ENCODE measurements around the gene SNX8.

Gene SNX8

DNA sequence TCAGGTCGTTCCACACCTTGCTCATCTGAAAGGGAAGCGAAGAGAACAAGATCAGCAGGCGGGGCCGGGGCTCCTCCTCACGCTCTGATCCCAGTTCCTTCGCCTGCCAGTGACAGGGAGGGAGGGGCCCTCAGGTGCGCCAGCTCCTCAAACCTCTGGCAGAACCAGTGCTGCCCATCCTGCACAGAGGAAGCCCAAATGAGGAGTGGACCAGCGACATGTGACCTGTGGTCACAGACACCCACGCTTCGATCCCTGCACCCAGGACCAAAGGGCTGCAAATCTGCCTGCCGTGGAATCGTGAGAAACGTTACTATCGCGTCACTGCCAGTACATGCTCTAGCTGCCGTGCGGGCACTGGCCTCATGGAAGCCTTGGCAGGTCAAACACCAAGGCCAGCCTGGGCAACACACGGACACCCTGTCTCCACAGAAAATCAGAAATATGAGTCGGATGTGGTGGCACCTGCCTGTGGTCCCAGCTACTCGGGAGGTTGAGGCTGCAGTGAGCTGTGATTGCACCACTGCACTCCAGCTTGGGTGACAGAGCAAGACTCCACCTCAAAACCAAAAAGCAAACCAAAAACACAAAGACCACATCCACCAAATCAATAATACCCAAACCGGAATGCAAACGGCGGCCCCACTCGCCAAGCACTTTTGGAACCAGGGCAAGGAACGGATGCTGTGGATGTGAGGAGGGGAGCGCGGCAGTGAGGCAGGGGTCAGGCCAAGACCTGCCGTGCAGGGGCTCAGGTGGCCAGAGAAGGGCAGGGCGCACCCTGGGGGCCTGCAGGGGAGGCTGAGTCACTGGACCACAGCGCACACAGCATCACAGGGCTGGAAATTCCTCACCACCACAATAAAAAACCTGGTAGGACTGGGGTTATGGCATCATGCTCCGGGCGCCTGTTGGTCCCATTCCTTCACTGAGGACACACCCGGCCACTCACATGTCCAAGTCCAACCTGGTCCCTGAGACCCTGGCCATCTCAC is 58.8 kb downstream of the SNX8 start:
- Mint-ChIP-seq H3K9me3 (no peaks in the 10 kb centered on the region), H3K36me3 (ENCODE audit: low read depth) (peaks cover 48% of the 10 kb centered on the region), H3K4me3 (no peak overlapping the region), H3K4me1 (ENCODE audit: low read depth) (peaks cover 7% of the 10 kb centered on the region), H3K27ac (no peak overlapping the region), H3K27me3 (no peaks in the 10 kb centered on the region)
- no peak for DNase-seq

DNA sequence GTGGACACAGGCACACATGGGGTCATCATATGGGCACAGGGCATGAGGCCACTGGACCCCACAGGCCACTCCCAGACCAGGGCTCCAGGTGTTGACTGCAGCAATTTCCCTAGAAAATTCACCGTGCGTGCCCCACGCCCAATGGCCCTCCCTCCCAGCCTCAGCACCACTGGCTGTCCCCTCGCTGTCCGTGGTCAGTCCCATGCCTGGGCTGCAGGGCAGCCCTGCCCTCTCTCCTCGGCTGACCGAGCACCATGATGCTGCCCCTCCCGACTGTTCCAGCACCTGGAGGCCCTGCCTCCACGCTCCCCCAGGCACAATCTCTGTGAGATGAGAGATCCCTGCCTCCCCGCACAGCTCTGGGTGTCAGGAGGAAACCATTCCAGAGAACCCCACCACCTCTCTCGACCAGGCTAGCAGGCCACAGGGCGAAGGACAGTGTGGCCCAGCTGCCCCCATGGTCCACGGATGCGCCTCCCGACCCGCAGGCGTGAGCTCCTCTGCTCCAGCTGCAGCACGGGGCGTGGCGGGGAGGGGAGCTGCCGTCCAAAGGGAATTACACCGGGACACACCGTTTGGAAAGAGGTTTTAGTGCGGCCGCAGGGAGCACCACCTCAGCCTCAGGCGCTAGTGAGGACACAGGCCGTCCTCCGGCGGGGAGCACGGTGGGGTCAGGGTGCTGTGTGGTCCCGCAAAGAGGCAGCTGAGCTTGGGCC is 59.7 kb downstream of the SNX8 start:
- H3K36me3 Mint-ChIP-seq (ENCODE audit: low read depth): peaks cover 51% of the 10 kb centered on the region
- H3K4me1 Mint-ChIP-seq (ENCODE audit: low read depth): peaks cover 9% of the 10 kb centered on the region
- no peak for DNase-seq
- H3K4me3 Mint-ChIP-seq: no peak overlapping the region
- H3K27ac Mint-ChIP-seq: no peak overlapping the region
- no peaks in the 10 kb centered on the region for H3K9me3 Mint-ChIP-seq
- H3K27me3 Mint-ChIP-seq: no peaks in the 10 kb centered on the region

- DNase-seq: no peak
- Mint-ChIP-seq H3K36me3 (ENCODE audit: low read depth) (peaks cover 56% of the 10 kb centered on the region), H3K4me3 (no peak overlapping the region), H3K4me1 (ENCODE audit: low read depth) (peaks cover 18% of the 10 kb centered on the region), H3K9me3 (no peaks in the 10 kb centered on the region), H3K27ac (no peak overlapping the region), H3K27me3 (no peaks in the 10 kb centered on the region)
Measured at GRCh38 chr7:2253525-2254244, 60.6 kb downstream of the SNX8 start.

DNA sequence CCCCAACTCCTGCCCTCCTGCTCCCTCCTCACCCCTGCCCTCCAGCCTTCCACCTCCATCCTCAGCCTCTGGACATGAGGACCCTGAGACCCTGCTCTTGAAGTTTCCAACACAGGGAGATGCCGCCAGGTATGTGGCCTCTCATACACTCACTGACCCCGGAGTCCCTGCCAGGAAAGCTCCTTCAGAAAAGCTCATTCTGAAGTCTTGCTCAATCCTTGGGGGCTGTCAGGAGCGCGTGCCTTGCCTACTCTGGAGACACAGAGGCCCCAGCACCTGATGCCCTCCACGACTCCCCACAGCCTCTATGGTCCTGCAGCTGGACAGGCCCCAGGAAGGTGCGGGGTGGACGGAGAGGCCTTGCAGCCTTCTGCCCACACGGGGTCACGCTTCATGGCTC is 61.2 kb downstream of the SNX8 start:
- no peaks in the 10 kb centered on the region for H3K27me3 Mint-ChIP-seq
- H3K36me3 Mint-ChIP-seq (ENCODE audit: low read depth): peaks cover 57% of the 10 kb centered on the region
- no peak for DNase-seq
- H3K27ac Mint-ChIP-seq: no peak overlapping the region
- no peaks in the 10 kb centered on the region for H3K9me3 Mint-ChIP-seq
- no peak overlapping the region for H3K4me3 Mint-ChIP-seq
- H3K4me1 Mint-ChIP-seq (ENCODE audit: low read depth): peaks cover 22% of the 10 kb centered on the region

GRCh38 chr7:2251841-2252771 is 62.1 kb downstream of the SNX8 start:
- Mint-ChIP-seq H3K9me3 (no peaks in the 10 kb centered on the region), H3K4me1 (ENCODE audit: low read depth) (peaks cover 25% of the 10 kb centered on the region), H3K27me3 (no peaks in the 10 kb centered on the region), H3K27ac (no peak overlapping the region), H3K4me3 (no peak overlapping the region), H3K36me3 (ENCODE audit: low read depth) (peaks cover 60% of the 10 kb centered on the region)
- no peak for DNase-seq

DNA sequence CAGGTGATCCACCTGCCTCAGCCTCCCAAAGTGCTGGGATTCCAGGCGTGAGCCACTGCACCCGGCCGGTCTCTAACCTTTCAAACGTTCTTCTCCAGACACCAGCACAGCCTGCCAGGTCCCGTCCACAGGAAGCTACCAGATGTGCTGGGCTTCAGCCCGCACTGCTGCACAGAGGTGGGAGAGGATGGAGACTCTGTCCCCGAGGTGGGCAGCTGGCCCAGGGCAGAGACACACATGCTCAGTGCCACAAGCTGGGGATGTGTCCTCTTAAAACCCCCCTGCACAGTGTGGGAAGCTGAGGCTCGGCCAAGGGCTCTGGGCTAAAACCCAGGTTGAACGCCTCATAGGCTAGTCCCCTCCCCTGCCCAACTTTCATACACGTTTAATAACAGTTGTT is 62.9 kb downstream of the SNX8 start:
- no peaks in the 10 kb centered on the region for H3K27me3 Mint-ChIP-seq
- H3K4me3 Mint-ChIP-seq: no peak overlapping the region
- H3K36me3 Mint-ChIP-seq (ENCODE audit: low read depth): peaks cover 56% of the 10 kb centered on the region
- H3K27ac Mint-ChIP-seq: no peak overlapping the region
- H3K4me1 Mint-ChIP-seq (ENCODE audit: low read depth): peaks cover 25% of the 10 kb centered on the region
- no peaks in the 10 kb centered on the region for H3K9me3 Mint-ChIP-seq
- DNase-seq: no peak

GRCh38 chr7:2249744-2250323 is 64.4 kb downstream of the SNX8 start:
- peaks cover 21% of the 10 kb centered on the region for H3K4me1 Mint-ChIP-seq (ENCODE audit: low read depth)
- H3K4me3 Mint-ChIP-seq: no peak overlapping the region
- H3K27me3 Mint-ChIP-seq: no peaks in the 10 kb centered on the region
- no peaks in the 10 kb centered on the region for H3K9me3 Mint-ChIP-seq
- no peak for DNase-seq
- H3K36me3 Mint-ChIP-seq (ENCODE audit: low read depth): peaks cover 60% of the 10 kb centered on the region
- peak overlapping the region; percentile 76 for H3K27ac Mint-ChIP-seq

- peak overlapping the region; percentile 36 for H3K4me3 Mint-ChIP-seq
- no peak for DNase-seq
- H3K27me3 Mint-ChIP-seq: no peaks in the 10 kb centered on the region
- peaks cover 21% of the 10 kb centered on the region for H3K4me1 Mint-ChIP-seq (ENCODE audit: low read depth)
- H3K36me3 Mint-ChIP-seq (ENCODE audit: low read depth): peaks cover 61% of the 10 kb centered on the region
- H3K27ac Mint-ChIP-seq: peak overlapping the region; percentile 76
- no peaks in the 10 kb centered on the region for H3K9me3 Mint-ChIP-seq
Measured at GRCh38 chr7:2248984-2249694, 65.1 kb downstream of the SNX8 start.

DNA sequence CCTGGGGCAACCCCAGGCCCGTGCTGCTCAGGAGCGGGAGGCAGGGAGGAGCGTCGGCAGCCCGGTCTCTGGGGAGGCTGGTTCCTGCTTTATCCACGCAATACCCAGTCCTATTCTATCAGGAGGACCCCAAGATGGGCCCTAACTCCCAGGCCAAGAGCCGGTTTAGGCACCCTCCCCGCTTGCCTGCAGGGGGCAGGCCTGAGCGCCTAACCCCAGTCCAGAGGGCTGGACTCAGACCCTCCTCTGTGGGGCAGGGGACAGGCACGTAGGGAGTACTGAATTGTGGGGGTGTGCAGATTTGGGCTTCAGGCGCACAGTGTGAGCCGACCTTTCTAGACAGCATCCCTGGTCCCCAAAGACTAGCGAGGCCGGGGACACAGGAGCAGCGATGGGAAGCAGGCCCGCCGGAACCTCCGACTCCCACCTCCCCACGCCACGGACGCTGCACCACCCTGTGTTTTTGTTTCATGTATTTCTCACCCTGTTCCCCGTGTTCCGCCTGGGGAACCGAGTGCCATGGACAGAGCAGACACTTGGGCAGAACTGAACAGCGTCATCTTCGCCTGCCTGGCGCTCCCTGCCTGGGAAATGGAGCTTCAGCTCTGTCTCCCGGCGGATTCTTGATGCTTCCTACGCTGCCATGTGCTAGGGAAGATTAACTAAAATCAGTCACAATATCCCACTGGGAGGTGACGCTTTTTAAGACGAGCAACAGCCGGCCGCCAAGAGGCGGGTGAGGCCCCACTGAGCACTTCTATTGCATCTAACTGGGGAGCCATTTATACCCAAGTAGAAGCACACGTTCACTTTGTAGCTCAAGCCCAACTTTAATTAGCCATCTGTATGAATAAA is 66.9 kb downstream of the SNX8 start:
- Mint-ChIP-seq H3K4me3 (no peak overlapping the region), H3K27ac (no peak overlapping the region), H3K36me3 (ENCODE audit: low read depth) (peaks cover 63% of the 10 kb centered on the region), H3K4me1 (ENCODE audit: low read depth) (peaks cover 27% of the 10 kb centered on the region), H3K9me3 (no peaks in the 10 kb centered on the region), H3K27me3 (no peaks in the 10 kb centered on the region)
- DNase-seq: peak; percentile 46

DNA sequence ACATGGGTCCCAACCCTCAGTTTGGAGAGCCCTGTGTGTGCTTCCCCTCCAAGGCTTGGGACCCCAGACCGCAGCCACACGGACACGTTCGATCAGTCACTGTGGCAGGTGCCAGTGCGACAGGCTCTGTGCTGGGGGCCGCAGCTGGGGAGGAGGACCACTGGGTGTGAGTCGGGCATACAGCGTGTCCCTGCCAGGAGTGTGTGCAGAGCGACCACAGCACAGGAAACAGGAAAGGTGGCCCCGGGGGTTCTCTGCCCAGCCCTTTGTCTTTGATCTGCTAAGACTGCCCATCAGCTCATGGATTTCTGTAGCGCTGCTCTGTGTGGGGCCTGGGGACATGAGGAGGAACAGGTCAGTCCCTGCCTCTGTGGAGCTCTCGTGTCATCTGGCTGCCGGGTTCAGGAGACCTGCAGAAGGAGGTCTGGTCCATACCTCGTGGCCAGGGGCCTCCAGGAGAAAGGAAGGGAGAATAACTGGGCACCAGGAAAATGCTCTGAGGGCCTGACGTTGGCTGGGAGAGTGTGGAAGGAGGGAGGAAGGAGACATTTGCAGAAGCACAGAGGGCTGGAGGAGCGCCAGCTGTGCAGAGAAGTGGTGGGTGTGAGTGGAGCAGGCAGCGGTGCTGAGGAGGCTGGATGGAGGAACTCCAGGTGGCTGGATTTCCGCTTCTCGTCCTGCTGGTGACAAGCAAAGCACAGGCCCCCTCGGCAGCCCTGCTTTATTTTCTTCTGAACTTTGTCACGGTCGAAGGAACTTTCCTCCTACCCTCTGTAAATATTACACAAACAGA is 68.2 kb downstream of the SNX8 start:
- H3K4me1 Mint-ChIP-seq (ENCODE audit: low read depth): peaks cover 27% of the 10 kb centered on the region
- no peak for DNase-seq
- no peak overlapping the region for H3K4me3 Mint-ChIP-seq
- peaks cover 65% of the 10 kb centered on the region for H3K36me3 Mint-ChIP-seq (ENCODE audit: low read depth)
- no peaks in the 10 kb centered on the region for H3K9me3 Mint-ChIP-seq
- no peaks in the 10 kb centered on the region for H3K27me3 Mint-ChIP-seq
- no peak overlapping the region for H3K27ac Mint-ChIP-seq

DNA sequence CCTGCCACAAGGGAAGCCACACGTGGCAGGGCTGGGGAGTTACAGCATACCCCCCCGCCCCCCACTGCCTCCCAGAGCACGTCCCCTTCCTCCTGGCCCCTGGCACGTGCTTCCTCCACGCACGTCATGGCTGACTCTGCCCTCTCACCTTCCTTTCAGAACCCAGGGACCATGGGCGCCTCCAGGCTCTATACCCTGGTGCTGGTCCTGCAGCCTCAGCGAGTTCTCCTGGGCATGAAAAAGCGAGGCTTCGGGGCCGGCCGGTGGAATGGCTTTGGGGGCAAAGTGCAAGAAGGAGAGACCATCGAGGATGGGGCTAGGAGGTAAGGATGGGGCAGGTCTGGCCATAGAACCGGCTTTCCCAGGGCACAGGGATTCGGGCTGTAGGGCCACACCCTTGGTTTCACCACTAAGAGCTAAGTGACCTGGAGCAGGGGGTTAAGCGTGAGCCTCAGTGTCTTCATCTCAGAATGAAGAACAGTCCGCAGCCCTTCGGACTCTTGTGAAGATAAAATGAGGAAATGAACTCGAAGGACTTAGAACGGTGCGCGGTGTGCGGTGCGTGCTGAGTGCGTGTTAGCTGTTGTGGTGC is 69.7 kb downstream of the SNX8 start:
- Mint-ChIP-seq H3K9me3 (no peaks in the 10 kb centered on the region), H3K4me3 (no peak overlapping the region), H3K27me3 (no peaks in the 10 kb centered on the region), H3K4me1 (ENCODE audit: low read depth) (peaks cover 33% of the 10 kb centered on the region), H3K36me3 (ENCODE audit: low read depth) (peaks cover 65% of the 10 kb centered on the region), H3K27ac (peak overlapping the region; percentile 12)
- no peak for DNase-seq

Measured in activated T-cell treated with anti-CD3 and anti-CD28 coated beads, Interleukin-2, amount 50 U/mL, for 24 hours (primary cell).